ENCODE data around the gene MYL7.

The MYL7 gene

GRCh38 chr7:44121761-44122420 is 19.2 kb downstream of the MYL7 start:
- TF ChIP-seq, protein P1, sequence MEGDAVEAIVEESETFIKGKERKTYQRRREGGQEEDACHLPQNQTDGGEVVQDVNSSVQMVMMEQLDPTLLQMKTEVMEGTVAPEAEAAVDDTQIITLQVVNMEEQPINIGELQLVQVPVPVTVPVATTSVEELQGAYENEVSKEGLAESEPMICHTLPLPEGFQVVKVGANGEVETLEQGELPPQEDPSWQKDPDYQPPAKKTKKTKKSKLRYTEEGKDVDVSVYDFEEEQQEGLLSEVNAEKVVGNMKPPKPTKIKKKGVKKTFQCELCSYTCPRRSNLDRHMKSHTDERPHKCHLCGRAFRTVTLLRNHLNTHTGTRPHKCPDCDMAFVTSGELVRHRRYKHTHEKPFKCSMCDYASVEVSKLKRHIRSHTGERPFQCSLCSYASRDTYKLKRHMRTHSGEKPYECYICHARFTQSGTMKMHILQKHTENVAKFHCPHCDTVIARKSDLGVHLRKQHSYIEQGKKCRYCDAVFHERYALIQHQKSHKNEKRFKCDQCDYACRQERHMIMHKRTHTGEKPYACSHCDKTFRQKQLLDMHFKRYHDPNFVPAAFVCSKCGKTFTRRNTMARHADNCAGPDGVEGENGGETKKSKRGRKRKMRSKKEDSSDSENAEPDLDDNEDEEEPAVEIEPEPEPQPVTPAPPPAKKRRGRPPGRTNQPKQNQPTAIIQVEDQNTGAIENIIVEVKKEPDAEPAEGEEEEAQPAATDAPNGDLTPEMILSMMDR (IDR thresholded peaks at IDR 0.05; ENCODE audit: low read depth, low read length), result no peak
- Histone ChIP-seq H3K4me1 (no peaks in the 10 kb centered on the region), H3K9me3 (no peaks in the 10 kb centered on the region), H3K27me3 (no peaks in the 10 kb centered on the region), H3K4me3 (ENCODE audit: low read depth, low read length) (peak overlapping the region; percentile 63), H3K36me3 (peaks cover 43% of the 10 kb centered on the region)
- no peak for DNase-seq

DNA sequence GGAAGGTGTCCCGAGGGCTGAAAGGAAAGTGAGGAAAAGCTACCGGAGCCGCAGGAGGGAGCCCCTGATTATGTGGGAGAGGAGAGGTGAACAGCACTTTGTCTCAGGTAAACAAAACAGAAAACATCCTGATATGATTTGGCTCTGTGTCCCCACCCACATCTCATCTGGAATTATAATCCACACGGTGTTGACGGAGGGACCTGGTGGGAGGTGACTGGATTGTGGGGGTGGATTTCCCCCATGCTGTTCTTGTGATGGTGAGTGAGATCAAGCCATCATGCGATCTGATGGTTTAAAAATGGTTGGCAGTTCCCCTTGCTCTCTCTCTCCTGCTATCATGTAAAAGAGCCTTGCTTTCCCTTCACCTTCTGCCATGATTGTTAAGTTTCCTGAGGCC is 20.7 kb downstream of the MYL7 start:
- Histone ChIP-seq H3K36me3 (peaks cover 46% of the 10 kb centered on the region), H3K4me3 (ENCODE audit: low read depth, low read length) (no peak overlapping the region), H3K27me3 (no peaks in the 10 kb centered on the region), H3K4me1 (no peaks in the 10 kb centered on the region), H3K9me3 (no peaks in the 10 kb centered on the region)
- TF ChIP-seq, protein P1 (IDR thresholded peaks at IDR 0.05; ENCODE audit: low read depth, low read length), result no peak
- no peak for DNase-seq

GRCh38 chr7:44119829-44120380 is 21.2 kb downstream of the MYL7 start:
- Histone ChIP-seq H3K4me1 (no peaks in the 10 kb centered on the region), H3K4me3 (ENCODE audit: low read depth, low read length) (no peak overlapping the region), H3K27me3 (no peaks in the 10 kb centered on the region), H3K9me3 (no peaks in the 10 kb centered on the region), H3K36me3 (peaks cover 51% of the 10 kb centered on the region)
- TF ChIP-seq, protein P1 (IDR thresholded peaks at IDR 0.05; ENCODE audit: low read depth, low read length), result no peak
- DNase-seq, result no peak

DNA sequence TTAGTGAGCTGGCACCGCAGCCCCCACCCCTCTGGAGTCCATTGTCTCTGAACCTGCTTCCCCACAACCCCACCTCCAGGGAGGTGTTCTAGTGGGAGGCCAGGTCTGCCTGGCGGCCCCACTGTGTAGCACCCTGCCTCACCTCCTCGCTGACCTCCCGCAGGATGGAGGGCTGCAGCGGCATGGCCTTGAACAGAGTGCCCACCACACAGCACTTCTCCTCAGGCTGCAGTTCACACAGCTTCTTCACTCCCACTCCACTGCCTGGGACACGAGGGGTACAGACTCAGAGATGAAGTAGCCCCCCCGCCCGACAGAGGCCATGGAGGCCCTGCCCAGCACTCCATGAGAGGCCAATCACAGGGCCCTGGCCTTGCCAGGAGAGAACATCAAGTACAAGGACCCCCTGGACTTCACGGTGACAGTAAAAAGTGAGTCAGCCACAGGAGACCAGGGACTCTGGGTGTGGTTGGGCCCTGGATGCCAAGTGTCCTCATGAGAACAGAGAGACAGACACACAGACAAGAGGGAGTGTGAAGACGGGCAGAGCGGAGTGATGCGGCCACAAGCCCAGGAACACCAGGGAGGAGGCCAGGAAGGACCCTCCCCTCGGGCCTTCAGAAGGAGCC is 23.2 kb downstream of the MYL7 start:
- Histone ChIP-seq H3K27me3 (no peaks in the 10 kb centered on the region), H3K9me3 (no peaks in the 10 kb centered on the region), H3K36me3 (peaks cover 63% of the 10 kb centered on the region), H3K4me1 (no peaks in the 10 kb centered on the region), H3K4me3 (ENCODE audit: low read depth, low read length) (no peak overlapping the region)
- DNase-seq, result no peak
- TF ChIP-seq, protein P1 (IDR thresholded peaks at IDR 0.05; ENCODE audit: low read depth, low read length), result no peak

- peaks cover 61% of the 10 kb centered on the region for H3K36me3 ChIP-seq
Observed at GRCh38 chr7:44116789-44117666, 24.1 kb downstream of the MYL7 start.

More at GRCh38 chr7:44116789-44117666, 24.1 kb downstream of the MYL7 start:
- no peaks in the 10 kb centered on the region for H3K27me3 ChIP-seq
- no peaks in the 10 kb centered on the region for H3K9me3 ChIP-seq
- no peaks in the 10 kb centered on the region for H3K4me1 ChIP-seq
- TF ChIP-seq, protein P1 (IDR thresholded peaks at IDR 0.05; ENCODE audit: low read depth, low read length), result no peak
- H3K4me3 ChIP-seq (ENCODE audit: low read depth, low read length), result no peak overlapping the region
- no peak for DNase-seq
